Measurements from ENCODE around the gene PUDP. TPM values are rescaled to one million over a fixed set of nuclear protein-coding genes. Genes with fewer than 3 reads are reported as not detected.

The PUDP gene
- total RNA-seq, 1 experiment from 2014 or later = 20.3 TPM

DNA sequence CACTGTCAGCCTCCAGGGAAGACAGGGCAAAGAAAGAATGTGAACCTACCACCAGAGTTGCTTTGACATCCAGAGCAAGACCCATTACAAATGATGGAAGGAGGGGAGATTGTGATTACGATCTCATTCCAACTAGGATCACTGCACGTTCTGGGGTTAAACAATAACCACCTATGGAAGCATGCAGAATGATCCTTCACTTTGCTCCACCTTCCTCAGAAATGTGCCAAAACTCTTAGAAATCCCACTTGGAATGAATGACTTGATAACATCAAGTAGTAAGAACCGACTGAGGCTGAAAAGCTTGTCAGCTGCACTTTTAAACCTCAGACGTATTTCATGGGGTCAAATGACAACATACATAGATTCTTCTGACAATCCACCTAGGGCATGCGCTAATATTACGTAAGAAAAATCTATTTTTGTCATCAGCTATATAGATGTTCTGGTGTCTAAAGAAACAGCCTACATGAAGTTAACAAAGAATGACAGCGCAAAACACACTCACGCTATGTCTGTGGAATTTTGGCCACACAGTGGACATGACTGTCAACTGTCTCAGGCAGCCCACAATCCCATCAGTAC lies 3.9 kb downstream of the PUDP start:
- Histone ChIP-seq H3K4me2 (ENCODE audit: low read length) (no peak overlapping the region), H3K27ac (ENCODE audit: low read depth, low read length) (no peak overlapping the region), H3K79me2 (ENCODE audit: insufficient read depth, low read length) (peaks cover 56% of the 10 kb centered on the region), H3K9me2 (ENCODE audit: insufficient read depth) (no peaks in the 10 kb centered on the region), H3K9me3 (ENCODE audit: control insufficient read depth in 1 of 2, insufficient read depth in 1 of 2, low read depth in 1 of 2, low read length in 2 of 2) (no peaks in the 10 kb centered on the region), H3K4me1 (ENCODE audit: control insufficient read depth in 1 of 2, insufficient read depth in 2 of 2, low read length in 2 of 2) (peaks cover 0 to 3% of the 10 kb centered on the region in 2 experiments; a peak in 2 of 4 replicates), H3K36me3 (ENCODE audit: control insufficient read depth in 1 of 2, insufficient read depth in 2 of 2, low read length in 2 of 2) (no peaks in the 10 kb centered on the region), H3K4me3 (replicated peaks in 1 of 2; ENCODE audit: low read depth in 1 of 2, low read length in 2 of 2) (no peak overlapping the region), H3K9ac (ENCODE audit: low read length) (no peak overlapping the region), H3K27me3 (ENCODE audit: insufficient read depth, low read length) (no peaks in the 10 kb centered on the region), H2AFZ (ENCODE audit: low read depth, low read length, poor library complexity, severe bottlenecking) (no peak overlapping the region), H4K20me1 (ENCODE audit: insufficient read depth) (no peaks in the 10 kb centered on the region)
- ChIA-PET POLR2A (no interaction called here), RAD21 (ENCODE audit: low non-redundant PET in 1 of 2, low total read pairs in 2 of 2, uncharacterized antibody in 2 of 2, unreplicated experiment in 2 of 2) (no interaction called here), CTCF (no interaction called here)
- intact Hi-C loops (cut with micrococcal nuclease) = no loop called here
- no TSS peak for BruUV-seq (replicated peaks)
- TF ChIP-seq JUND (IDR thresholded peaks at IDR 0.05) (no peak), YY1 (IDR thresholded peaks at IDR 0.05; ENCODE audit: extremely low read depth, insufficient replicate concordance, low read depth, low read length) (no peak), CEBPB (IDR thresholded peaks at IDR 0.05; ENCODE audit: low read depth) (no peak)
- TF ChIP-seq, protein P1, sequence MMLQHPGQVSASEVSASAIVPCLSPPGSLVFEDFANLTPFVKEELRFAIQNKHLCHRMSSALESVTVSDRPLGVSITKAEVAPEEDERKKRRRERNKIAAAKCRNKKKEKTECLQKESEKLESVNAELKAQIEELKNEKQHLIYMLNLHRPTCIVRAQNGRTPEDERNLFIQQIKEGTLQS (IDR thresholded peaks at IDR 0.05) = no peak
- no peak for DNase-seq (ENCODE audit: low read depth, low spot score)
- no peak for ATAC-seq

DNA sequence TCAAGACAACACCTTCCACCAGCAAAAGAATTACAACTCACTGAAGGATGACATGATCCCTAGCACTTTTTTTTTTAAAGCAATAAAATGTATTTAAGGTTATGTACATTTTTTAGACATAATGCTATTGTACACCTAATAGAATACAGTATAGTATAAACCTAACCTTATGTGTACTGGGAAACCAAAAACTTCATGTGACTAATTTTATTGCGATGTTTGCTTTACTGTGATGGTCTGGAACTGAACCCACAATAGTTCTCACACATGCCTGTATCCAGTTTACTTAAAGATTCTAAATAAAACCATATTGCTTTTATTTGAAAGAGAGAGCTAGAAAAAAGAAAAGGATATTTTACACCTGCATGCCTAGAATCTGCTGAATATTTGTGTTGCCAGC lies 4.9 kb downstream of the PUDP start:
- H3K79me2 ChIP-seq (ENCODE audit: insufficient read depth, low read length) = peaks cover 60% of the 10 kb centered on the region
- CTCF ChIA-PET = no interaction called here
- TF ChIP-seq, protein P2, sequence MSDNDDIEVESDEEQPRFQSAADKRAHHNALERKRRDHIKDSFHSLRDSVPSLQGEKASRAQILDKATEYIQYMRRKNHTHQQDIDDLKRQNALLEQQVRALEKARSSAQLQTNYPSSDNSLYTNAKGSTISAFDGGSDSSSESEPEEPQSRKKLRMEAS (IDR thresholded peaks at IDR 0.05) = no peak
- TF ChIP-seq EZH2 (IDR thresholded peaks at IDR 0.05) = no peak
- no peak for TF ChIP-seq POLR2A (IDR thresholded peaks at IDR 0.05; ENCODE audit: borderline replicate concordance, extremely low read depth, insufficient read depth, insufficient read length)
- TF ChIP-seq EGR1 (IDR thresholded peaks at IDR 0.05; ENCODE audit: low read depth) = no peak
- TF ChIP-seq ZFX (IDR thresholded peaks at IDR 0.05) = no peak
- TF ChIP-seq POLR2AphosphoS5 (IDR thresholded peaks at IDR 0.05; ENCODE audit: low read depth, low read length) = no peak
- TF ChIP-seq EZH2phosphoT487 (IDR thresholded peaks at IDR 0.05; ENCODE audit: borderline replicate concordance) = no peak
- TF ChIP-seq REST (IDR thresholded peaks at IDR 0.05; ENCODE audit: low read depth) = no peak
- no peak for TF ChIP-seq CTCF (IDR thresholded peaks at IDR 0.05 in 2 of 3, conservative IDR thresholded peaks at IDR 0.05 in 1 of 3; ENCODE audit: borderline replicate concordance in 1 of 3, insufficient read depth in 1 of 3, low read depth in 2 of 3, low read length in 2 of 3)

More for the DNA sequence above, 4.9 kb downstream of the PUDP start:
- no peaks in the 10 kb centered on the region for H3K9me2 ChIP-seq (ENCODE audit: insufficient read depth)
- H3K9ac ChIP-seq (ENCODE audit: low read length) = no peak overlapping the region
- H3K9me3 ChIP-seq (ENCODE audit: control insufficient read depth in 1 of 2, insufficient read depth in 1 of 2, low read depth in 1 of 2, low read length in 2 of 2) = no peaks in the 10 kb centered on the region
- H3K4me3 ChIP-seq (replicated peaks in 1 of 2; ENCODE audit: low read depth in 1 of 2, low read length in 2 of 2) = no peak overlapping the region
- H3K36me3 ChIP-seq (ENCODE audit: control insufficient read depth in 1 of 2, insufficient read depth in 2 of 2, low read length in 2 of 2) = no peaks in the 10 kb centered on the region
- intact Hi-C loops (cut with micrococcal nuclease) = no loop called here
- no peak overlapping the region for H3K27ac ChIP-seq (ENCODE audit: low read depth, low read length)
- H3K4me2 ChIP-seq (ENCODE audit: low read length) = no peak overlapping the region
- no peak for ATAC-seq
- POLR2A ChIA-PET = no interaction called here
- RAD21 ChIA-PET (ENCODE audit: low non-redundant PET in 1 of 2, low total read pairs in 2 of 2, uncharacterized antibody in 2 of 2, unreplicated experiment in 2 of 2) = no interaction called here
- peaks cover 0 to 3% of the 10 kb centered on the region in 2 experiments; a peak in 2 of 4 replicates for H3K4me1 ChIP-seq (ENCODE audit: control insufficient read depth in 1 of 2, insufficient read depth in 2 of 2, low read length in 2 of 2)
- no peaks in the 10 kb centered on the region for H3K27me3 ChIP-seq (ENCODE audit: insufficient read depth, low read length)
- no TSS peak for BruUV-seq (replicated peaks)
- H2AFZ ChIP-seq (ENCODE audit: low read depth, low read length, poor library complexity, severe bottlenecking) = no peak overlapping the region
- no peaks in the 10 kb centered on the region for H4K20me1 ChIP-seq (ENCODE audit: insufficient read depth)
- no peak for DNase-seq (ENCODE audit: low read depth, low spot score)

Measured in HCT116 (cell line).